Measurements from ENCODE around the gene THUMPD1. TPM values are rescaled to one million over a fixed set of nuclear protein-coding genes. Genes with fewer than 3 reads are reported as not detected.

Gene THUMPD1
- total RNA-seq, 1 experiment from 2014 or later, result 33.9 TPM

DNA sequence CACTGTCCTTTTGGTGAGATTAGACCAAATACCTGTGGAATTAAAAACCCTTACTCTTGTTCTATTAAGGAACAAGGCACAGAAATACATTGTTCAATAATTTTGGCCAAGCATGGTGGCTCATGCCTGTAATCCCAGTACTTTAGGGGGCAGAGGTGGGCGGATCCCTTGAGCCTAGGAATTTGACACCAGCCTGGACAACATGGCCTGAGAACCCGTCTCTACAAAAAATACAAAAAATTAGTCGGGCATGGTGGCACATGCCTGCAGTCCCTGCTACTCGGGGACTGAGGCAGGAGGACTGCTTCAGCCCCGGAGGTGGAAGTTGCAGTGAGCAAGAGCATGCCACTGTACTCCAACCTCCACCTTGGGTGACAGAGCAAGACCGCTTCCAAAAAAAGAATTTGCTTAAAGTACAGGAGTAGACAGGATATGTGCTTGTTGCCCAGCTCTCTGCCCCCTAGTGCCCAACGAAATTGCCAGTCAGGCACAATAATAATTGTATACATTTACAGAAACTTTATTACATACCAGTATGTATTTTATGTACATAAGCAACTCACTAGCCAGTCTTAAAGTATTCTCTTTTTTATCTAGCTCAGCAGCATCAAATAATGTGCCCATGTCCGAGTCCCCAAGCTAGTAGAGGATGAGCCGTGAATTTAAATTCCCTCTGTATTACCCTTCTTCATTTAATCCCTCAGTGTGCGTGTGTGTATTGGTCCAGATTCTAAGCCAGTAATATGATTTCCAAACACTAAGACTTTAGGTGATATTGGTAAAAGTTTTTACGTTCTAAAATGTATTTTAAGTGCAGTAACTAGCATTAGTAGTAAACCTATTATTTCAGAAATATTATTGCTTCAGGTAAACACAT lies 1.4 kb downstream of the THUMPD1 start:
- Histone ChIP-seq H3K36me3 (ENCODE audit: control insufficient read depth in 1 of 2, insufficient read depth in 2 of 2, low read length in 2 of 2) (peaks cover 32 to 33% of the 10 kb centered on the region in 2 experiments; a peak in 3 of 4 replicates), H3K4me1 (ENCODE audit: control insufficient read depth in 1 of 2, insufficient read depth in 2 of 2, low read length in 2 of 2) (peaks cover 4 to 15% of the 10 kb centered on the region in 2 experiments; a peak in 3 of 4 replicates), H3K27me3 (ENCODE audit: insufficient read depth, low read length) (no peaks in the 10 kb centered on the region), H3K9me2 (ENCODE audit: insufficient read depth) (no peaks in the 10 kb centered on the region), H3K9ac (ENCODE audit: low read length) (peak overlapping the region; percentile 82), H4K20me1 (ENCODE audit: insufficient read depth) (peaks cover 7% of the 10 kb centered on the region; the same call in 1 of the 2 replicates), H3K79me2 (ENCODE audit: insufficient read depth, low read length) (peaks cover 35% of the 10 kb centered on the region), H3K9me3 (ENCODE audit: control insufficient read depth in 1 of 2, insufficient read depth in 1 of 2, low read depth in 1 of 2, low read length in 2 of 2) (no peaks in the 10 kb centered on the region), H3K4me3 (replicated peaks in 1 of 2; ENCODE audit: low read depth in 1 of 2, low read length in 2 of 2) (peak overlapping the region; percentile 89 to 94), H2AFZ (ENCODE audit: low read depth, low read length, poor library complexity, severe bottlenecking) (no peak overlapping the region), H3K27ac (ENCODE audit: low read depth, low read length) (0 out of 2 replicates have a peak overlapping the region, but pooled peaks have one; percentile 16), H3K4me2 (ENCODE audit: low read length) (peak overlapping the region; percentile 89)
- ATAC-seq (no peak), DNase-seq (ENCODE audit: low read depth, low spot score) (no peak)
- intact Hi-C loops (cut with micrococcal nuclease), result no loop called here
- ChIA-PET POLR2A (interaction anchor here (0.9 kb wide), 1 partner anchor 25 kb away, joined by 3 read pairs; no protein-coding TSS in a partner anchor), CTCF (no interaction called here), RAD21 (ENCODE audit: low non-redundant PET in 1 of 2, low total read pairs in 2 of 2, uncharacterized antibody in 2 of 2, unreplicated experiment in 2 of 2) (no interaction called here)
- no TSS peak for BruUV-seq (replicated peaks)
- TF ChIP-seq FOSL1 (IDR thresholded peaks at IDR 0.05; ENCODE audit: low read depth) (no peak), SP1 (IDR thresholded peaks at IDR 0.05; ENCODE audit: low read depth) (no peak)
- TF ChIP-seq, protein P1, sequence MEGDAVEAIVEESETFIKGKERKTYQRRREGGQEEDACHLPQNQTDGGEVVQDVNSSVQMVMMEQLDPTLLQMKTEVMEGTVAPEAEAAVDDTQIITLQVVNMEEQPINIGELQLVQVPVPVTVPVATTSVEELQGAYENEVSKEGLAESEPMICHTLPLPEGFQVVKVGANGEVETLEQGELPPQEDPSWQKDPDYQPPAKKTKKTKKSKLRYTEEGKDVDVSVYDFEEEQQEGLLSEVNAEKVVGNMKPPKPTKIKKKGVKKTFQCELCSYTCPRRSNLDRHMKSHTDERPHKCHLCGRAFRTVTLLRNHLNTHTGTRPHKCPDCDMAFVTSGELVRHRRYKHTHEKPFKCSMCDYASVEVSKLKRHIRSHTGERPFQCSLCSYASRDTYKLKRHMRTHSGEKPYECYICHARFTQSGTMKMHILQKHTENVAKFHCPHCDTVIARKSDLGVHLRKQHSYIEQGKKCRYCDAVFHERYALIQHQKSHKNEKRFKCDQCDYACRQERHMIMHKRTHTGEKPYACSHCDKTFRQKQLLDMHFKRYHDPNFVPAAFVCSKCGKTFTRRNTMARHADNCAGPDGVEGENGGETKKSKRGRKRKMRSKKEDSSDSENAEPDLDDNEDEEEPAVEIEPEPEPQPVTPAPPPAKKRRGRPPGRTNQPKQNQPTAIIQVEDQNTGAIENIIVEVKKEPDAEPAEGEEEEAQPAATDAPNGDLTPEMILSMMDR (IDR thresholded peaks at IDR 0.05 in 2 of 3, conservative IDR thresholded peaks at IDR 0.05 in 1 of 3; ENCODE audit: borderline replicate concordance in 1 of 3, insufficient read depth in 1 of 3, low read depth in 2 of 3, low read length in 2 of 3), result peak in 2 of 3 experiments; percentile 46 to 48; a peak in 4 of 6 replicates

DNA sequence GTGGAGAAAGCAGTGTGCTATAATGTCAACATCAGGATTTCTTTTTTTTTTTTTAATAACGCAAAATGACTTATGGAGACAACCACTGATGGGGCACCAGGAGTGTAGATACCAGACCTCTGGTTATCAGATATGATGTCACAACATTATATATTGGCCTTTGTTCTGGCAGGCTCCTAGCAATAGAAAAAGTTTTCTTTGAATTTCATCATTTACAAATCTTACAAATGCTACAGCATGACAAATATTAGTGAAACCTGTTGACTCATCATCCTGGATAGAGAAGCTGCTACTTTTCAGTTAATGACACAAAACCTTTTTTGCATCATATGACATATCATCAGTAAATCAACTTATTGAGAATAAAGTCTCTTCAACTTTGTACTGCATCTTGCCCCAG lies 6.1 kb downstream of the THUMPD1 start:
- ChIA-PET RAD21 (ENCODE audit: low non-redundant PET in 1 of 2, low total read pairs in 2 of 2, uncharacterized antibody in 2 of 2, unreplicated experiment in 2 of 2) (no interaction called here), POLR2A (no interaction called here), CTCF (no interaction called here)
- Histone ChIP-seq H3K36me3 (ENCODE audit: control insufficient read depth in 1 of 2, insufficient read depth in 2 of 2, low read length in 2 of 2) (peaks cover 39 to 41% of the 10 kb centered on the region in 2 experiments; a peak in 3 of 4 replicates), H3K4me2 (ENCODE audit: low read length) (no peak overlapping the region), H2AFZ (ENCODE audit: low read depth, low read length, poor library complexity, severe bottlenecking) (no peak overlapping the region), H3K27ac (ENCODE audit: low read depth, low read length) (no peak overlapping the region), H3K4me3 (replicated peaks in 1 of 2; ENCODE audit: low read depth in 1 of 2, low read length in 2 of 2) (no peak overlapping the region), H3K9me2 (ENCODE audit: insufficient read depth) (no peaks in the 10 kb centered on the region), H3K9me3 (ENCODE audit: control insufficient read depth in 1 of 2, insufficient read depth in 1 of 2, low read depth in 1 of 2, low read length in 2 of 2) (no peaks in the 10 kb centered on the region), H3K79me2 (ENCODE audit: insufficient read depth, low read length) (peaks cover 28% of the 10 kb centered on the region), H3K9ac (ENCODE audit: low read length) (no peak overlapping the region), H4K20me1 (ENCODE audit: insufficient read depth) (peaks cover 2% of the 10 kb centered on the region; the same call in 1 of the 2 replicates), H3K27me3 (ENCODE audit: insufficient read depth, low read length) (no peaks in the 10 kb centered on the region), H3K4me1 (ENCODE audit: control insufficient read depth in 1 of 2, insufficient read depth in 2 of 2, low read length in 2 of 2) (peaks cover 4 to 6% of the 10 kb centered on the region in 2 experiments; a peak in 3 of 4 replicates)
- TF ChIP-seq JUND (IDR thresholded peaks at IDR 0.05) (no peak), EZH2 (IDR thresholded peaks at IDR 0.05) (no peak), ZNF274 (IDR thresholded peaks at IDR 0.05; ENCODE audit: low read depth, low read length) (no peak), SRF (IDR thresholded peaks at IDR 0.05; ENCODE audit: low read depth) (no peak), SP1 (IDR thresholded peaks at IDR 0.05; ENCODE audit: low read depth) (no peak), TCF7L2 (IDR thresholded peaks at IDR 0.05; ENCODE audit: borderline replicate concordance, extremely low read depth, insufficient read depth, insufficient read length) (no peak), FOSL1 (IDR thresholded peaks at IDR 0.05; ENCODE audit: low read depth) (no peak), CBX3 (IDR thresholded peaks at IDR 0.05; ENCODE audit: low read depth) (no peak), EGR1 (IDR thresholded peaks at IDR 0.05; ENCODE audit: low read depth) (no peak)
- TF ChIP-seq, protein P2, sequence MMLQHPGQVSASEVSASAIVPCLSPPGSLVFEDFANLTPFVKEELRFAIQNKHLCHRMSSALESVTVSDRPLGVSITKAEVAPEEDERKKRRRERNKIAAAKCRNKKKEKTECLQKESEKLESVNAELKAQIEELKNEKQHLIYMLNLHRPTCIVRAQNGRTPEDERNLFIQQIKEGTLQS (IDR thresholded peaks at IDR 0.05), result no peak
- no peak for DNase-seq (ENCODE audit: low read depth, low spot score)
- intact Hi-C loops (cut with micrococcal nuclease), result no loop called here
- no peak for ATAC-seq
- no TSS peak for BruUV-seq (replicated peaks)

All from HCT116 (cell line).